Measurements from ENCODE around the gene LITAFD. TPM values are rescaled to one million over a fixed set of nuclear protein-coding genes. Genes with fewer than 3 reads are reported as not detected.
"Not testable (repeated sequence)": the region's sequence is repeated elsewhere in the genome, so short reads cannot be mapped to it uniquely, and the experiment has no call there.

Gene LITAFD
- total and polyA plus RNA-seq, 2 of the 4 experiments (the other 2 are of a cell fraction), result not detected

DNA sequence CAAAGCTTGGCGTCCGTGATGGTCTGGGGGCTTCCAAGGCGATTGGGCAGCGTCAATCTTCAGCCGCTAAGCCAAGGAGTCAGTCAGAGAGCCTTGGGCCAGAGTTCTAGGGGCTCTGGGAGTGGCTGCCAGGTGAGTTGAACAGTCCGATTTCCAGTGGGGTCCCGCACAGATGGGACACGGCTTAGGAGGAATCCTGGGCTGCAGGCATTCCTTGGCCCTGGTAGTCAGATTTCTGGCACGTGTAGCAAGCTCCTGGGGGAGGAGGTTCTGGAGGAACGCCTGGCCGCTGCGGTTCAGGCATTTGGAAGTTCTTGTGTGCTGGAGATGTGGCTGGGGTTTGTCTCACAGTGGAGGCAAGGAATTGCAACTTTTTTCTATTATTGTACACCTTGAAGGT is 38.9 kb upstream of the LITAFD start:
- H4K91ac ChIP-seq (ENCODE audit: insufficient read depth, low read depth, low read length); POLR2A ChIA-PET (ENCODE audit: unreplicated experiment); H3K23ac ChIP-seq (ENCODE audit: low read depth, low read length); dilution Hi-C loops (cut with HindIII; ENCODE audit: low sequenced_read_pairs, unreplicated experiment); H3K56ac ChIP-seq (ENCODE audit: extremely low read depth, insufficient read depth, low read length); H4K5ac ChIP-seq (ENCODE audit: low read depth, low read length); H3K18ac ChIP-seq (ENCODE audit: low read depth, low read length); DNase-seq; H3K4me1 ChIP-seq (ENCODE audit: control insufficient read depth, insufficient read depth, low read length); H3K27me3 ChIP-seq (ENCODE audit: control insufficient read depth, insufficient read depth, low read length); H2AK5ac ChIP-seq (ENCODE audit: low read depth, low read length); H3K9ac ChIP-seq (ENCODE audit: low read depth, low read length); ATAC-seq (ENCODE audit: low read depth); in situ Hi-C loops (cut with MboI; ENCODE audit: low sequenced_read_pairs); BruUV-seq (replicated peaks); intact Hi-C loops (cut with micrococcal nuclease); H4K8ac ChIP-seq (ENCODE audit: low read depth in 2 of 2, low read length in 2 of 2); H3K27ac ChIP-seq (ENCODE audit: insufficient read depth, low read length); H3K14ac ChIP-seq (replicated peaks; ENCODE audit: low read depth, low read length); H2BK120ac ChIP-seq (ENCODE audit: low read depth, low read length); H3K4ac ChIP-seq (ENCODE audit: low read depth, low read length); H3K9me3 ChIP-seq (ENCODE audit: control insufficient read depth, insufficient read depth, low read length); H3K4me3 ChIP-seq (ENCODE audit: insufficient read depth, low read depth, low read length); H2AFZ ChIP-seq (replicated peaks; ENCODE audit: low read length, poor library complexity); H2BK15ac ChIP-seq (ENCODE audit: low read depth, low read length); CTCF ChIA-PET; H2BK20ac ChIP-seq (ENCODE audit: low read depth, low read length); H2BK5ac ChIP-seq (ENCODE audit: low read depth, low read length, poor library complexity, severe bottlenecking); H2AK9ac ChIP-seq (replicated peaks; ENCODE audit: low read depth, low read length, poor library complexity); H3K4me2 ChIP-seq (ENCODE audit: low read depth, low read length): not testable (repeated sequence)
- peaks cover 49% of the 10 kb centered on the region for H4K20me1 ChIP-seq (ENCODE audit: insufficient read depth, low read length)
- peaks cover 18% of the 10 kb centered on the region for H3K36me3 ChIP-seq (ENCODE audit: control insufficient read depth, insufficient read depth, low read length)
- H3K9me1 ChIP-seq (ENCODE audit: insufficient read depth, low read length), result peaks cover 13% of the 10 kb centered on the region
- 89% methylated on average over 3 of the region's 12 CpGs; no CpG with 5 or more reads in 1 of the 2 experiments for WGBS, 2 experiments (ENCODE audit: extremely low coverage in 2 of 2, insufficient read length in 1 of 2)
- peaks cover 9 to 38% of the 10 kb centered on the region in 2 experiments; a peak in 2 of 4 replicates for H3K79me1 ChIP-seq (ENCODE audit: low read depth in 1 of 2, low read length in 2 of 2)
